Measurements from ENCODE around the gene DPH7.
"Not testable (repeated sequence)": the region's sequence is repeated elsewhere in the genome, so short reads cannot be mapped to it uniquely, and the experiment has no call there.

Gene DPH7

DNA sequence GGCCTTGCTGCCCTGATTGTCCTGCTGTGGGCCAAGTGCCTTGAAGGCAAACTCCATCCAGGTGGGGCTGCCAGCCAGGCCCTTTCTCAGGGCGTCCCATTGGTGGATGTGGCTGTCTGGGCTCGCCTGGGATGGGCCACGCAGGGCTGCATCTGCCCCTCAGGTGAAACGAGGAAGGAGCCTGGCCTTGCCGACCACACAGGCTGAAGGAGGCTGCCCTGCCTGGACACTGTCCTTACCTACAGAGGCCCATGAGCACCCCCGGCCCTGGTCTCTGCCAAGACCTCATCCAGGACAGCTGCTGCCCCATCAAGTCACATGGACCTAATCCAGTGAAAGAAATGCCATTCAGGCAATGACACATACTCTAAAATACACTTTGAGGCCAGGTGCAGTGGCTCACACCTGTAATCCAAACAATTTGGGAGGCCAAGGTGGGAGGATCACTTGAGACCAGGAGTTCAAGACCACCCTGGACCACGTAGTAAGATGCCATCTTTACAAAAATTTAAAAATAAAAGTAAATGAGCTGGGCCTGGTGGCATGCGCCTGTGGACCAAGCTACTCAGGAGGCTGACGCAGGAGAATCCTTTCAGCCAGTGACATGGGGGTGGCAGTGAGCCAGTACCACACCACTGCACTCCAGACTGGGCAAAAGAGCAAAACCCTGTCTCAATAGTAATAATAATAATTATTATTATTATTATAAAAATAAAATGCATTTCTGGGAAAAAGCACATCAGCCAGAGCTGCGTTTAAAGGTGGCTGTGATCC, 62.4 kb downstream of the DPH7 start:
- no peak for DNase-seq

- DNase-seq, result no peak
Observed at GRCh38 chr9:137515338-137515724, 63.4 kb downstream of the DPH7 start.

DNA sequence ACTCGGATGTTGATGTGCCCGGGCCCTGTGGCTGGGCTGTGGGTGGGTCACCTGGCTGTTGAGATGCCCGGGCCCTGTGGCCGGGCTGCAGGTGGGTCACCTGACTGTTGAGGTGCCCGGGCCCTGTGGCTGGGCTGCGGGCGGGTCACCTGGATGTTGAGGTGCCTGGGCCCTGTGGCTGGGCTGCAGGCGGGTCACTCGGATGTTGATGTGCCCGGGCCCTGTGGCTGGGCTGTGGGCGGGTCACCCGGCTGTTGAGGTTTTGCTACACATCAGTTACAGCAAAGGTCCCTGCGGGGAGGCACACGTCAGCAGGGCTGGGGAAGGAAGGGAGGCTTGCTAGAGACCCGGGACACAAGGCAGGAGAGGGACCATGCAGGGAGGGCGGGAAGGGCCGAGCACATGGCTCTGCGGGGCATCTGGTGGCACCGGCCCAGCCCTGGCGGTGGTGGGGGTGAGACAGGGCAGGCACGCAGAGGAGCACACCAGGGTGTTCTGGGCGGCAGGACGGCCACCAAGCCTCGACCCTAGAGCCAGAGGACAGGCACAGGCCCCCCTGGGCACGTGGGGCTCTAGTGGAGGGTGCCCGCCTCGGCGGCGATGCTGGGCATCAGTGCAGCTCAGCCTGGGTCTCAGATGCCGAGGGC, 63.9 kb downstream of the DPH7 start:
- DNase-seq, result no peak

- DNase-seq, result not testable (repeated sequence)
Observed at GRCh38 chr9:137513801-137514570, 64.7 kb downstream of the DPH7 start.

DNA sequence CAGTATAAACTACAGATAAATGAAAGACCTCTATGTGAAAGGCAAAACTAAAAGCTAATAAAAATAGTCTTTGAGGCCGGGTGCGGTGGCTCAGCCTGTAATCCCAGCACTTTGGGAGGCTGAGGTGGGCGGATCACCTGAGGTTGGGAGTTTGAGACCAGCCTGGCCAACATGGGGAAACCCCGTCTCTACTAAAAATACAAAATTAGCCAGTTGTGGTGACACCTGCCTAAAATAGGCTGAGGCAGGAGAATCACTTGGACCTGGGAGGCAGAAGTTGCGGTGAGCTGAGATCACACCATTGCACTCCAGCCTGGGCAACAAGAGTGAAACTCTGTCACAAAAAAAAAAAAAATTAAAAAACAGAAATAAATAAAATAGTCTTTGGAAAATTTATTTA, 65.6 kb downstream of the DPH7 start:
- DNase-seq, result not testable (repeated sequence)

DNA sequence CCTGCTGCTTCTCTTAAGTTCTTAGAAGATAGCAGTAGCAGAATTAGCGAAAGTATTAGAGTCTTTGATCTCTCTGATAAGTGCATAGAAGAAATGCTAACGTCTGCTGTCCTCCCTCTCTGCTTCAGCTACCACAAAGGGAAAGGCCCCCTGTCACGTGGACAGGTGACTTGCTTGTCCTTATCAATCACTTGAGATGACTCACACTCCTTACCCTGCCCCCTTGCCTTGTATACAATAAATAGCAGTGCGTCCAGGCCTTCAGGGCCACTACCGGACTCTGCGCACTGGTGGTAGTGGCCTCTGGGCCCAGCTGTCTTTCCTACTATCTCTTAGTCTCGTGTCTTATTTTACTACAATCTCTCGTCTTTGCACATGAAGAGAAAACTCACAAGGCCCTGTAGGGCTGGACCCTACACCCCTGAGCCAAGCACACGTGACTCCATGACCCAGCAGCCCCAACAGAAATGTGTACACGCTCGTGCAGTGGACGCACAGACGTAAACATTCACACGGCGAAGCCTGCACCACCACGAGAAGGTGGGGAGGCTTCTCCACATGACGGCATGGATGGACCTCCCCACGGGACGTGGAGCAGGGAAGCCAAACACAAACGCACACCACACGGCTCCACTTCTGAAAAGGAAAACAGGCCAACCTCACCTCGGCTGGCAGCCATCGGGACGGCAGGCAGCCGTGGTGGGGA, 66.8 kb downstream of the DPH7 start:
- DNase-seq, result no peak

DNA sequence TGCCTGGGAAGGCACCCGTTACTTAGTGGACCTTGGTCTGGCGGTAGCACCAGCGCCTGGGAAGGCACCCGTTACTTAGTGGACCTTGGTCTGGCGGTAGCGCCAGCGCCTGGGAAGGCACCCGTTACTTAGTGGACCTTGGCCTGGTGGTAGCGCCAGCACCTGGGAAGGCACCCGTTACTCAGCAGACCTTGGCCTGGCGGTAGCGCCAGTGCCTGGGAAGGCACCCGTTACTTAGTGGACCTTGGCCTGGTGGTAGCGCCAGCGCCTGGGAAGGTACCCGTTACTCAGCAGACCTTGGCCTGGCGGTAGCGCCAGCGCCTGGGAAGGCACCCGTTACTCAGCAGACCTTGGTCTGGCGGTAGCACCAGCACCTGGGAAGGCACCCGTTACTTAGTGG, 67.6 kb downstream of the DPH7 start:
- DNase-seq, result not testable (repeated sequence)

DNA sequence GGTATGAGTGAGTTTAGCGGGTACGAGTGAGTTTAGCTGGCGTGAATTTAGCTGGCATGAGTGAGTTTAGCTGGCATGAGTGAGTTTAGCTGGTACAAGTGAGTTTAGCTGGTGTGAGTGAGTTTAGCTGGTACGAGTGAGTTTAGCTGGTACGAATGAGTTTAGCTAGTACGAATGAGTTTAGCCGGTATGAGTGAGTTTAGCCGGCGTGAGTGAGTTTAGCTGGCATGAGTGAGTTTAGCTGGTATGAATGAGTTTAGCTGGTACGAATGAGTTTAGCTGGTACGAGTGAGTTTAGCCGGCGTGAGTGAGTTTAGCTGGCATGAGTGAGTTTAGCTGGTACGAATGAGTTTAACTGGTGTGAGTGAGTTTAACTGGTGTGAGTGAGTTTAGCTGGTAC, 69.5 kb downstream of the DPH7 start:
- no peak for DNase-seq

GRCh38 chr9:137506702-137507171, 72.0 kb downstream of the DPH7 start:
- DNase-seq, result no peak

- no peak for DNase-seq
Observed at GRCh38 chr9:137506274-137506673, 72.5 kb downstream of the DPH7 start.

DNA sequence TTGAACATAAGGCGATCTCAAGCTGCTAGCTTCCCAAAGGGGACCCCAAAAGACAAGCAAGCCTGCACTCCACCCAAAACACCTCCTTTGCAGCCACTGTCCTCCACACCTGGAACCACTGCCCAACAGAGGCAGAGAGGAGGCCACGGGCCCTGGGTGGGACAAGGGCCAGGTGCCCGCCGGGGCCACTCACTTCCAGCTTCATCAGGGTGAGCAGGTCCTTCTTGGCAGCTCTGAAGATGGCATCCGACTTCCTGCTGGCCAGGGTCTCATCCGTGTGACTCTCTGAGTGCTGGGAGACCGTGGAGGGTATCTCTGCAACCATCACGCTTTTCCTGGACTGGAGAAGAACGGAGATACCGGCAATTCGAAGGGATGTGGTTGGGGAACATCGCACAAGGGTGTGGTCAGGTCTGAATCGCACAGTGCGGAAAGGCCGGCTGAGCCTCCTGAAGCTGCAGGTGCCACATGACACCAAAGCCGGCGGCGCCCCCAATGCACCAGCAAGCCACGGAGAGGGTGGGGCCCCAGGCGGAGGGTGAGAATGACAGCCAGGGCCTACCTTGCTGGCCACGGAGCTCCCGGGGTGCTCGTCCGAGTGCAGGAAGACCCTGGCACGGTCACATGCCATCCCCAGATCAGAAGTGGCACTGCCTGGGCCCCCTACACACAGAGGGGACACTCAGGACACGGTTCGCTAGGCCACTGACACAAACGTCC, 73.1 kb downstream of the DPH7 start:
- DNase-seq, result no peak

Measured in CD4-positive, alpha-beta T cell treated with Interleukin-17A for 1 hour (primary cell).